K562 (cell line): ENCODE results near the gene TICAM1. TPM values are rescaled to one million over a fixed set of nuclear protein-coding genes. Genes with fewer than 3 reads are reported as not detected.

Source experiments
- DPF2 ChIP-seq: fragments of 450-650 bp; IDR thresholded peaks from 2 replicates; pipeline ENCODE4 v1.6.1; 2016
- E2F1 ChIP-seq: sonication (generic); formaldehyde crosslinking; IDR thresholded peaks from 2 replicates; pipeline ENCODE4 v1.8.1; 2023; ENCODE audit warnings: mild to moderate bottlenecking, missing genetic modification reagents, moderate library complexity
- ELF4 ChIP-seq: fragments of 450-650 bp; formaldehyde crosslinking; IDR thresholded peaks from 2 replicates; pipeline ENCODE4 v1.4.0; 2022; ENCODE audit warnings: missing genetic modification characterization
- ETS1 ChIP-seq: conservative IDR thresholded peaks from 2 replicates; pipeline ENCODE4 v1.6.1; 2011; ENCODE audit warnings: low read depth, mild to moderate bottlenecking, low read length; ENCODE audit not compliant: control insufficient read depth
- HEY1 ChIP-seq: fragments of 250-450 bp; sonication (Bioruptor Pico); IDR thresholded peaks from 2 replicates; pipeline ENCODE4 v1.5.0; 2020; ENCODE audit warnings: mild to moderate bottlenecking, moderate library complexity, borderline replicate concordance
- KDM2B ChIP-seq: fragments of 250-450 bp; sonication (Bioruptor Pico); IDR thresholded peaks from 2 replicates; pipeline ENCODE4 v1.8.0; 2021; ENCODE audit warnings: mild to moderate bottlenecking, moderate library complexity
- POLR2AphosphoS2 ChIP-seq: IDR thresholded peaks from 2 replicates; pipeline ENCODE4 v1.6.1; 2012; ENCODE audit warnings: low read length, improper control_type of control experiment
- RBM39 ChIP-seq: fragments of 200-400 bp; formaldehyde crosslinking; optimal IDR thresholded peaks from 2 replicates; pipeline ENCODE3; 2018; ENCODE audit warnings: low read depth, low read length
- SMARCC2 ChIP-seq: fragments of 450-650 bp; IDR thresholded peaks from 2 replicates; pipeline ENCODE4 v1.6.1; 2017; ENCODE audit warnings: antibody characterized with exemption, moderate library complexity, mild to moderate bottlenecking, low read depth
- SRSF7 ChIP-seq: fragments of 200-400 bp; formaldehyde crosslinking; optimal IDR thresholded peaks from 2 replicates; pipeline ENCODE3; 2017; ENCODE audit warnings: mild to moderate bottlenecking, low read depth, low read length
- TOE1 ChIP-seq, 2 experiments: fragments of 450-650 bp in 1 of 2; sonication (generic) in 1 of 2; formaldehyde crosslinking in 1 of 2; IDR thresholded peaks; 2 replicates each; pipeline versions ENCODE4 v1.7.1 to v1.8.0; 2016 to 2022; ENCODE audit warnings: borderline replicate concordance in 2 of 2, mild to moderate bottlenecking in 2 of 2, antibody characterized with exemption in 1 of 2, inconsistent platforms in 1 of 2, low read depth in 1 of 2, missing genetic modification reagents in 1 of 2, moderate library complexity in 1 of 2
- ZBTB2 ChIP-seq: fragments of 450-650 bp; IDR thresholded peaks from 2 replicates; pipeline ENCODE4 v1.6.1; 2016; ENCODE audit warnings: antibody characterized with exemption
- ZNF165 ChIP-seq: fragments of 250-450 bp; sonication (Bioruptor Pico); IDR thresholded peaks from 2 replicates; pipeline ENCODE4 v1.4.0; 2020; ENCODE audit warnings: borderline replicate concordance
- ZNF224 ChIP-seq: sonication (generic); formaldehyde crosslinking; IDR thresholded peaks from 2 replicates; pipeline ENCODE4 v1.8.0; 2022; ENCODE audit warnings: mild to moderate bottlenecking, missing genetic modification reagents
- ZNF408 ChIP-seq: fragments of 250-450 bp; sonication (Bioruptor Pico); IDR thresholded peaks from 2 replicates; pipeline ENCODE4 v1.4.0; 2020; ENCODE audit warnings: low read depth, mild to moderate bottlenecking, moderate library complexity
- ZNF655 ChIP-seq: fragments of 250-450 bp; sonication (Bioruptor Pico); IDR thresholded peaks from 2 replicates; pipeline ENCODE4 v1.5.0; 2021
- polyA plus RNA-seq, 8 experiments: library from polyadenylated mRNA; depleted of rRNA in 4 of 8; stranded (reverse) in 5 of 8; unstranded in 3 of 8; fragments of >200 nt; fragmentation: Nextera tagmentation in 2 of 8; fragmentation: Illumina TruSeq in 1 of 8; extraction: Ambion mirVana in 2 of 8; extraction: Trizol in 1 of 8; gene quantifications; 2 replicates each; pipeline versions ENCODE4 v1.2.1 to v1.2.3, GENCODE V29; 2011 to 2014; ENCODE audit warnings: inconsistent platforms in 1 of 8, missing spikeins in 1 of 8
- total RNA-seq, 7 experiments: library from RNA; depleted of rRNA in 6 of 7; stranded (reverse); fragments of >200 nt in 6 of 7; fragmentation: Illumina TruSeq in 2 of 7; extraction: Trizol in 2 of 7; gene quantifications; 2 replicates each; pipeline versions ENCODE4 v1.2.1 to v1.2.3, GENCODE V29; 2011 to 2021; ENCODE audit warnings: low replicate concordance in 1 of 7

The TICAM1 gene
- total and polyA plus RNA-seq, 9 of the 15 experiments (the other 6 are each of a cell fraction or from before 2014, with no cell fraction given) = 0.07 to 11.6 (median 1.5) TPM

GRCh38 chr19:4870025-4870700 is 38.7 kb upstream of the TICAM1 start (continued):
- no peak for TF ChIP-seq ZNF655 (CRISPR knock-in tag)
- no peak for TF ChIP-seq POLR2AphosphoS2
- peak; percentile 87 for TF ChIP-seq SMARCC2
- TF ChIP-seq E2F1 (CRISPR knock-in tag) = no peak
- no peak for TF ChIP-seq KDM2B
- TF ChIP-seq RBM39 = peak; percentile 87
- peak; percentile 98 for TF ChIP-seq DPF2
- peak; percentile 18; the same call in 1 of the 2 replicates for TF ChIP-seq ETS1
- TF ChIP-seq ZBTB2 = no peak; the same call in none of the 2 replicates
- no peak for TF ChIP-seq ZNF408 (CRISPR knock-in tag)
- no peak for TF ChIP-seq SRSF7
- TF ChIP-seq ELF4 (CRISPR knock-in tag) = no peak
- no peak for TF ChIP-seq ZNF224 (CRISPR knock-in tag)
- TF ChIP-seq ZNF165 (CRISPR knock-in tag) = no peak
- no peak for TF ChIP-seq HEY1
- TF ChIP-seq TOE1 (IDR thresholded peaks at IDR 0.05; ENCODE audit: borderline replicate concordance) = peak; percentile 76; the same call in 1 of the 2 replicates
- TF ChIP-seq TOE1 (CRISPR knock-in tag; IDR thresholded peaks at IDR 0.05; ENCODE audit: borderline replicate concordance, low read depth) = no peak
